Tibial nerve (tissue), 3 donors: ENCODE measurements around the gene KIR2DL4.

Source experiments
- CTCF ChIP-seq, 5 experiments: fragments of 200-600 bp in 3 of 5; fragments of 450-650 bp in 2 of 5; sonication (generic) in 3 of 5; IDR thresholded peaks; one replicate each; pipeline ENCODE4 v1.5.1; 2016 to 2019; ENCODE audit warnings: antibody characterized with exemption in 5 of 5, mild to moderate bottlenecking in 3 of 5, moderate library complexity in 2 of 5
- POLR2A ChIP-seq, 2 donors: fragments of 450-650 bp; IDR thresholded peaks; one replicate each; pipeline ENCODE4 v1.6.1; 2017; ENCODE audit warnings: antibody characterized with exemption in 2 of 2, mild to moderate bottlenecking in 2 of 2, moderate library complexity in 2 of 2

- TF ChIP-seq POLR2A (IDR thresholded peaks at IDR 0.05): no peak
- TF ChIP-seq CTCF (IDR thresholded peaks at IDR 0.05): no peak
These were observed 11.9 kb upstream of the KIR2DL4 start for GRCh38 chr19:54791476-54791875.
